ENCODE data around the gene HCST.

HCST gene

GRCh38 chr19:35937345-35938281 is 35.3 kb downstream of the HCST start:
- DNase-seq (ENCODE audit: low read depth, low spot score), result no peak

- no peak for DNase-seq (ENCODE audit: low read depth, low spot score)
These were observed 36.2 kb downstream of the HCST start for GRCh38 chr19:35938282-35939224.

- DNase-seq (ENCODE audit: low read depth, low spot score), result no peak
These were observed 37.2 kb downstream of the HCST start for GRCh38 chr19:35939307-35940077.

GRCh38 chr19:35940078-35940775 is 37.9 kb downstream of the HCST start:
- DNase-seq (ENCODE audit: low read depth, low spot score), result no peak

- no peak for DNase-seq (ENCODE audit: low read depth, low spot score)
These were observed 38.5 kb downstream of the HCST start for GRCh38 chr19:35940839-35941238.

GRCh38 chr19:35942235-35942634 is 39.9 kb downstream of the HCST start:
- DNase-seq (ENCODE audit: low read depth, low spot score), result no peak

- no peak for DNase-seq (ENCODE audit: low read depth, low spot score)
These were observed 41.3 kb downstream of the HCST start for GRCh38 chr19:35943321-35944301.

- DNase-seq (ENCODE audit: low read depth, low spot score), result no peak
These were observed 42.2 kb downstream of the HCST start for GRCh38 chr19:35944556-35944955.

GRCh38 chr19:35945121-35945790 is 42.9 kb downstream of the HCST start:
- DNase-seq (ENCODE audit: low read depth, low spot score), result no peak

GRCh38 chr19:35946203-35946602 is 43.9 kb downstream of the HCST start:
- no peak for DNase-seq (ENCODE audit: low read depth, low spot score)

- DNase-seq (ENCODE audit: low read depth, low spot score), result no peak
These were observed 46.8 kb downstream of the HCST start for GRCh38 chr19:35949131-35949530.

Measured in astrocyte of the hippocampus (primary cell).